ENCODE measurements around the gene FARP1.

DNA sequence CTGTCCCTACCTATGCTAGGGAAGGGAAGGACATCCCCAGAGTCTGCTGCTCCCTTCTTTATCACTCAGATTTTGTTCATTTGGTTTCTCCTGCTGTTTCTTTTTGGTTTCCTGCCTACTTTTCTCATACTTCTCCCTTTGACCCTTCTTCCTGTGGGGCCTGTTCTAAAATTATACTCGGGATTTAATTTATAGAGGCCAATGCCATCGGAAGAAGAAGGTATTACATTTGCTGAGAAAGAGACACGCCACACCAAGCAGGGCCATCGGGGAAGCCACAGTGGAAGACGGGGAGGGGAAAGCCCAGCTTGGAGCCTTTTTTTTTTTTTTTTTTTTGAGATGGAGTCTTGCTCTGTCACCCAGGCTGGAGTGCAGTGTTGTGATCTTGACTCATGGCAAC, 46.8 kb upstream of the FARP1 start:
- TF ChIP-seq, protein P1, sequence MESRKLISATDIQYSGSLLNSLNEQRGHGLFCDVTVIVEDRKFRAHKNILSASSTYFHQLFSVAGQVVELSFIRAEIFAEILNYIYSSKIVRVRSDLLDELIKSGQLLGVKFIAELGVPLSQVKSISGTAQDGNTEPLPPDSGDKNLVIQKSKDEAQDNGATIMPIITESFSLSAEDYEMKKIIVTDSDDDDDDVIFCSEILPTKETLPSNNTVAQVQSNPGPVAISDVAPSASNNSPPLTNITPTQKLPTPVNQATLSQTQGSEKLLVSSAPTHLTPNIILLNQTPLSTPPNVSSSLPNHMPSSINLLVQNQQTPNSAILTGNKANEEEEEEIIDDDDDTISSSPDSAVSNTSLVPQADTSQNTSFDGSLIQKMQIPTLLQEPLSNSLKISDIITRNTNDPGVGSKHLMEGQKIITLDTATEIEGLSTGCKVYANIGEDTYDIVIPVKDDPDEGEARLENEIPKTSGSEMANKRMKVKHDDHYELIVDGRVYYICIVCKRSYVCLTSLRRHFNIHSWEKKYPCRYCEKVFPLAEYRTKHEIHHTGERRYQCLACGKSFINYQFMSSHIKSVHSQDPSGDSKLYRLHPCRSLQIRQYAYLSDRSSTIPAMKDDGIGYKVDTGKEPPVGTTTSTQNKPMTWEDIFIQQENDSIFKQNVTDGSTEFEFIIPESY (IDR thresholded peaks at IDR 0.05; ENCODE audit: borderline replicate concordance, low read depth) = no peak
- TF ChIP-seq, protein P2, sequence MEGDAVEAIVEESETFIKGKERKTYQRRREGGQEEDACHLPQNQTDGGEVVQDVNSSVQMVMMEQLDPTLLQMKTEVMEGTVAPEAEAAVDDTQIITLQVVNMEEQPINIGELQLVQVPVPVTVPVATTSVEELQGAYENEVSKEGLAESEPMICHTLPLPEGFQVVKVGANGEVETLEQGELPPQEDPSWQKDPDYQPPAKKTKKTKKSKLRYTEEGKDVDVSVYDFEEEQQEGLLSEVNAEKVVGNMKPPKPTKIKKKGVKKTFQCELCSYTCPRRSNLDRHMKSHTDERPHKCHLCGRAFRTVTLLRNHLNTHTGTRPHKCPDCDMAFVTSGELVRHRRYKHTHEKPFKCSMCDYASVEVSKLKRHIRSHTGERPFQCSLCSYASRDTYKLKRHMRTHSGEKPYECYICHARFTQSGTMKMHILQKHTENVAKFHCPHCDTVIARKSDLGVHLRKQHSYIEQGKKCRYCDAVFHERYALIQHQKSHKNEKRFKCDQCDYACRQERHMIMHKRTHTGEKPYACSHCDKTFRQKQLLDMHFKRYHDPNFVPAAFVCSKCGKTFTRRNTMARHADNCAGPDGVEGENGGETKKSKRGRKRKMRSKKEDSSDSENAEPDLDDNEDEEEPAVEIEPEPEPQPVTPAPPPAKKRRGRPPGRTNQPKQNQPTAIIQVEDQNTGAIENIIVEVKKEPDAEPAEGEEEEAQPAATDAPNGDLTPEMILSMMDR (IDR thresholded peaks at IDR 0.05) = no peak
- no peak for TF ChIP-seq SIN3A (IDR thresholded peaks at IDR 0.05; ENCODE audit: borderline replicate concordance, low read depth, low read length)
- TF ChIP-seq, protein P3, sequence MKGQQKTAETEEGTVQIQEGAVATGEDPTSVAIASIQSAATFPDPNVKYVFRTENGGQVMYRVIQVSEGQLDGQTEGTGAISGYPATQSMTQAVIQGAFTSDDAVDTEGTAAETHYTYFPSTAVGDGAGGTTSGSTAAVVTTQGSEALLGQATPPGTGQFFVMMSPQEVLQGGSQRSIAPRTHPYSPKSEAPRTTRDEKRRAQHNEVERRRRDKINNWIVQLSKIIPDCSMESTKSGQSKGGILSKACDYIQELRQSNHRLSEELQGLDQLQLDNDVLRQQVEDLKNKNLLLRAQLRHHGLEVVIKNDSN (IDR thresholded peaks at IDR 0.05; ENCODE audit: borderline replicate concordance, low read depth) = no peak
- TF ChIP-seq, protein P4, sequence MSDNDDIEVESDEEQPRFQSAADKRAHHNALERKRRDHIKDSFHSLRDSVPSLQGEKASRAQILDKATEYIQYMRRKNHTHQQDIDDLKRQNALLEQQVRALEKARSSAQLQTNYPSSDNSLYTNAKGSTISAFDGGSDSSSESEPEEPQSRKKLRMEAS (IDR thresholded peaks at IDR 0.05; ENCODE audit: low read depth) = no peak
